HL-60 (cell line): ENCODE results near the gene SEPTIN11.

Experiments
- DNase-seq, 2 experiments: peaks; one replicate each; pipeline ENCODE4 v3.0.0-alpha.2; 2010 to 2020; ENCODE audit warnings: low read depth in 1 of 2, low spot score in 1 of 2
- H3K27ac ChIP-seq: fragments of 250-450 bp; sonication (Bioruptor Pico); replicated peaks from 2 replicates; pipeline ENCODE4 v1.5.1; 2020; ENCODE audit warnings: mild to moderate bottlenecking, moderate library complexity
- H3K27me3 ChIP-seq: fragments of 250-450 bp; sonication (Bioruptor Pico); 2 replicates; pipeline ENCODE4 v1.5.1; 2021; ENCODE audit warnings: mild to moderate bottlenecking, moderate library complexity; ENCODE audit not compliant: insufficient read depth, poor library complexity, severe bottlenecking
- H3K4me3 ChIP-seq: replicated peaks from 2 replicates; pipeline ENCODE4 v1.5.1; 2011; ENCODE audit warnings: mild to moderate bottlenecking, control low read depth, low read length; ENCODE audit not compliant: insufficient read depth
- GABPA ChIP-seq: IDR thresholded peaks from 2 replicates; pipeline ENCODE4 v1.6.1; 2012; ENCODE audit warnings: low read depth
- POLR2AphosphoS5 ChIP-seq: IDR thresholded peaks from 2 replicates; pipeline ENCODE4 v1.6.1; 2012; ENCODE audit warnings: low read depth
- REST ChIP-seq: IDR thresholded peaks from 2 replicates; pipeline ENCODE4 v1.6.1; 2012; ENCODE audit warnings: low read depth; ENCODE audit not compliant: insufficient replicate concordance
- SPI1 ChIP-seq: IDR thresholded peaks from 2 replicates; pipeline ENCODE4 v1.6.1; 2012; ENCODE audit warnings: low read depth, mild to moderate bottlenecking, borderline replicate concordance
- TF ChIP-seq, protein P1 (sequence below): IDR thresholded peaks from one replicate; pipeline ENCODE4 v1.5.1; 2011; ENCODE audit warnings: low read length, control low read depth, inconsistent platforms; ENCODE audit not compliant: insufficient read depth

SEPTIN11 gene

DNA sequence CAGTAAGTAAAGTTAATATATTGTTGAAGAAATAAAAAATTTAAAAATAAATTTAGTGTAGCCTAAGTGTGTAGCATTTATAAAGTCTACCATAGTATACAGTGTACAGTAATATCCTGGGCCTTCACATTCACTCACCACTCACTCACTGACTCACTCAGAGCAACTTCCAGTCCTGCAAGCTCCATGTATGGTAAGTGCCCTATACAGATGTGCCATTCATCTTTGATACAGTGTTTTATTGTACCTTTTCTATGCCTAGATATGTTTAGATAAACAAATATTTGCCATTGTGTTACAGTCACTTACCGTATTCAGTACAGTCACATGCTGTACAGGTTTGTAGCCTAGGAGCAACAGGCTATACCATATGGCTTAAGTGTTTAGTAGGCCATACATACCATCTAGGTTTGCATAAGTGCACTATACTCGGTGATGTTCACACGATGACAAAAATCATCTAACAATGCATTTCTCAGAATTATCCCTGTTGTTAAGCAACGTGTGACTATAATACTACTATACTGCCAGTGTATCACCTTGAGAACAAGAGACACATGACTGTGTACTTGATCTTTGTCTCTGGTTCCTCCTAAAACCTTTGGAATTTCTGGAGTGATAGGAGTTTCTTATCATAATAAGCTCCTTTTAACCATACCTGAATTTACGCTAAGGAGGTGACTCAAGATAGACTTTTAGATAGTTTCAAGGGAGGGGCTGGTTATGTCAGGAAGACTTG lies 25.8 kb upstream of the SEPTIN11 start:
- TF ChIP-seq POLR2AphosphoS5 (no peak), REST (no peak), SPI1 (no peak), GABPA (no peak)
- TF ChIP-seq, protein P1, sequence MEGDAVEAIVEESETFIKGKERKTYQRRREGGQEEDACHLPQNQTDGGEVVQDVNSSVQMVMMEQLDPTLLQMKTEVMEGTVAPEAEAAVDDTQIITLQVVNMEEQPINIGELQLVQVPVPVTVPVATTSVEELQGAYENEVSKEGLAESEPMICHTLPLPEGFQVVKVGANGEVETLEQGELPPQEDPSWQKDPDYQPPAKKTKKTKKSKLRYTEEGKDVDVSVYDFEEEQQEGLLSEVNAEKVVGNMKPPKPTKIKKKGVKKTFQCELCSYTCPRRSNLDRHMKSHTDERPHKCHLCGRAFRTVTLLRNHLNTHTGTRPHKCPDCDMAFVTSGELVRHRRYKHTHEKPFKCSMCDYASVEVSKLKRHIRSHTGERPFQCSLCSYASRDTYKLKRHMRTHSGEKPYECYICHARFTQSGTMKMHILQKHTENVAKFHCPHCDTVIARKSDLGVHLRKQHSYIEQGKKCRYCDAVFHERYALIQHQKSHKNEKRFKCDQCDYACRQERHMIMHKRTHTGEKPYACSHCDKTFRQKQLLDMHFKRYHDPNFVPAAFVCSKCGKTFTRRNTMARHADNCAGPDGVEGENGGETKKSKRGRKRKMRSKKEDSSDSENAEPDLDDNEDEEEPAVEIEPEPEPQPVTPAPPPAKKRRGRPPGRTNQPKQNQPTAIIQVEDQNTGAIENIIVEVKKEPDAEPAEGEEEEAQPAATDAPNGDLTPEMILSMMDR: no peak
- no peak overlapping the region for H3K4me3 ChIP-seq
- no peak for DNase-seq
- H3K27me3 ChIP-seq: no peaks in the 10 kb centered on the region
- no peak overlapping the region for H3K27ac ChIP-seq

- no peak for TF ChIP-seq REST
- no peak for TF ChIP-seq GABPA
- no peak for TF ChIP-seq POLR2AphosphoS5
- TF ChIP-seq, protein P1: no peak
- no peak for TF ChIP-seq SPI1
- H3K4me3 ChIP-seq: no peak overlapping the region
- no peaks in the 10 kb centered on the region for H3K27me3 ChIP-seq
- no peak for DNase-seq
- H3K27ac ChIP-seq: no peak overlapping the region
Observed at GRCh38 chr4:76926841-76927240, 22.7 kb upstream of the SEPTIN11 start.

- H3K27me3 ChIP-seq: no peaks in the 10 kb centered on the region
- TF ChIP-seq GABPA (no peak), POLR2AphosphoS5 (no peak), SPI1 (no peak), REST (no peak)
- no peak overlapping the region for H3K4me3 ChIP-seq
- no peak overlapping the region for H3K27ac ChIP-seq
- DNase-seq: no peak
Observed at GRCh38 chr4:76930685-76931084, 18.9 kb upstream of the SEPTIN11 start.
